ENCODE data around the gene TMEM129. TPM values are rescaled to one million over a fixed set of nuclear protein-coding genes. Genes with fewer than 3 reads are reported as not detected.

The TMEM129 gene
- total and polyA plus RNA-seq, 8 donors = 24.3 to 41.1 (median 29.0) TPM

GRCh38 chr4:1685235-1686150 lies 35.6 kb downstream of the TMEM129 start:
- DNase-seq = peak in 1 of 4 donors; percentile 48

GRCh38 chr4:1684506-1685234 lies 36.5 kb downstream of the TMEM129 start:
- intact Hi-C loops (cut with DNase I) = no loop called here
- TF ChIP-seq CTCF (IDR thresholded peaks at IDR 0.05) = no peak
- H3K4me3 ChIP-seq = peak overlapping the region; percentile 40 to 52
- ATAC-seq (peak; percentile 3), DNase-seq (no peak)
- peaks cover 0 to 21% of the 10 kb centered on the region in 2 donors for H3K4me1 ChIP-seq
- peak overlapping the region; percentile 29 to 48 for H3K27ac ChIP-seq
- H3K27me3 ChIP-seq = no peaks in the 10 kb centered on the region
- H3K9me3 ChIP-seq = no peaks in the 10 kb centered on the region
- H3K36me3 ChIP-seq = peaks cover 0 to under 1% of the 10 kb centered on the region in 2 donors

More at GRCh38 chr4:1685235-1686150, 35.6 kb downstream of the TMEM129 start:
- H3K27ac ChIP-seq = no peak overlapping the region
- no peaks in the 10 kb centered on the region for H3K27me3 ChIP-seq
- H3K9me3 ChIP-seq = no peaks in the 10 kb centered on the region
- H3K4me1 ChIP-seq = peaks cover 0 to 21% of the 10 kb centered on the region in 2 donors
- H3K36me3 ChIP-seq = peaks cover 0 to 8% of the 10 kb centered on the region in 2 donors
- no peak for TF ChIP-seq CTCF (IDR thresholded peaks at IDR 0.05)
- no peak overlapping the region for H3K4me3 ChIP-seq
- ATAC-seq = no peak
- intact Hi-C loops (cut with DNase I) = no loop called here

GRCh38 chr4:1683736-1684505 lies 37.2 kb downstream of the TMEM129 start, which contains the start of gene FAM53A:
Gene FAM53A (minus strand): TSS chr4:1684313. CDS start chr4:1668741, 15,572 bp downstream.
- no peaks in the 10 kb centered on the region for H3K27me3 ChIP-seq
- no peaks in the 10 kb centered on the region for H3K9me3 ChIP-seq
- intact Hi-C loops (cut with DNase I) = no loop called here
- peak within 1 kb of the TSS; percentile 50 to 52 for H3K4me3 ChIP-seq
- ATAC-seq (peak; percentile 95), DNase-seq (peak; percentile 69 to 99 (median 91))
- no peak for TF ChIP-seq CTCF (IDR thresholded peaks at IDR 0.05)
- peaks cover 0 to 21% of the 10 kb centered on the region in 2 donors for H3K4me1 ChIP-seq
- H3K27ac ChIP-seq = peak within 1 kb of the TSS; percentile 71 to 77
- H3K36me3 ChIP-seq = no peaks in the 10 kb centered on the region

GRCh38 chr4:1683261-1683735 lies 37.8 kb downstream of the TMEM129 start:
- Histone ChIP-seq H3K4me3 (peak overlapping the region; percentile 50 to 52), H3K9me3 (no peaks in the 10 kb centered on the region), H3K36me3 (no peaks in the 10 kb centered on the region), H3K27me3 (no peaks in the 10 kb centered on the region), H3K4me1 (peaks cover 0 to 21% of the 10 kb centered on the region in 2 donors), H3K27ac (peak overlapping the region; percentile 71 to 77)
- ATAC-seq (no peak), DNase-seq (no peak)
- TF ChIP-seq CTCF (IDR thresholded peaks at IDR 0.05) = no peak
- intact Hi-C loops (cut with DNase I) = no loop called here

Measured in left lung (tissue), 10 donors.